HL-60 (cell line): Measurements from ENCODE around the gene PANX2.

Source experiments
- CTCF ChIP-seq: IDR thresholded peaks from one replicate; pipeline ENCODE4 v1.5.1; 2011; ENCODE audit warnings: low read length, control low read depth, inconsistent platforms; ENCODE audit not compliant: insufficient read depth
- GABPA ChIP-seq: IDR thresholded peaks from 2 replicates; pipeline ENCODE4 v1.6.1; 2012; ENCODE audit warnings: low read depth
- SPI1 ChIP-seq: IDR thresholded peaks from 2 replicates; pipeline ENCODE4 v1.6.1; 2012; ENCODE audit warnings: low read depth, mild to moderate bottlenecking, borderline replicate concordance

- TF ChIP-seq CTCF (no peak), SPI1 (no peak), GABPA (no peak)
These were observed 27.4 kb upstream of the PANX2 start for GRCh38 chr22:50143096-50143495.
